ENCODE measurements around the gene BTN2A1. TPM values are rescaled to one million over a fixed set of nuclear protein-coding genes. Genes with fewer than 3 reads are reported as not detected.

Gene BTN2A1
- total RNA-seq, 1 donor from 2014 or later: 45.1 TPM

DNA sequence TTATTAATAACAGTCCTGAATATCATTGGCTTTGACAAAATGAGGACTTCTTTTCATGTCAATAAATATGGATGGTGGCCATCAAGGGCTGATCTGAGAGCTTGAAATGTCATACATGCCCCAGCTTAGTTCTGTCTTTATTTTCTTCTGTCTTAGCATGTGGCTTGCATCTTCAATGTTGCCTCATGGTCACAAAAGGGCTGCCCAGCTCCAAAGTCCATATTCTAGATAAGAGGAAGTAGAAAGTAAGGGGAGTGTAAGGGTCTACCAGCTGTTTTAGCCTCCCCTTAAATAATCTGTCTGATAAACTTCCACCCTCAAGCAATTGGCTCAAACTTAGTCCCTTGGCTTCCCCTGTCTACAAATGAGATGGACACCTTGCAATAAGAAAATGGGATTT is 14.2 kb downstream of the BTN2A1 start:
- Mint-ChIP-seq H3K4me1 (peaks cover 63% of the 10 kb centered on the region), H3K36me3 (ENCODE audit: low read depth) (peaks cover 45% of the 10 kb centered on the region), H3K27ac (peak overlapping the region; percentile 37), H3K27me3 (no peaks in the 10 kb centered on the region), H3K4me3 (no peak overlapping the region), H3K9me3 (peaks cover 2% of the 10 kb centered on the region)
- intact Hi-C loops (cut with micrococcal nuclease): no loop called here
- CTCF ChIA-PET: no interaction called here
- DNase-seq: no peak
- no peak for ATAC-seq (ENCODE audit: low read depth)
- TF ChIP-seq, protein P1, sequence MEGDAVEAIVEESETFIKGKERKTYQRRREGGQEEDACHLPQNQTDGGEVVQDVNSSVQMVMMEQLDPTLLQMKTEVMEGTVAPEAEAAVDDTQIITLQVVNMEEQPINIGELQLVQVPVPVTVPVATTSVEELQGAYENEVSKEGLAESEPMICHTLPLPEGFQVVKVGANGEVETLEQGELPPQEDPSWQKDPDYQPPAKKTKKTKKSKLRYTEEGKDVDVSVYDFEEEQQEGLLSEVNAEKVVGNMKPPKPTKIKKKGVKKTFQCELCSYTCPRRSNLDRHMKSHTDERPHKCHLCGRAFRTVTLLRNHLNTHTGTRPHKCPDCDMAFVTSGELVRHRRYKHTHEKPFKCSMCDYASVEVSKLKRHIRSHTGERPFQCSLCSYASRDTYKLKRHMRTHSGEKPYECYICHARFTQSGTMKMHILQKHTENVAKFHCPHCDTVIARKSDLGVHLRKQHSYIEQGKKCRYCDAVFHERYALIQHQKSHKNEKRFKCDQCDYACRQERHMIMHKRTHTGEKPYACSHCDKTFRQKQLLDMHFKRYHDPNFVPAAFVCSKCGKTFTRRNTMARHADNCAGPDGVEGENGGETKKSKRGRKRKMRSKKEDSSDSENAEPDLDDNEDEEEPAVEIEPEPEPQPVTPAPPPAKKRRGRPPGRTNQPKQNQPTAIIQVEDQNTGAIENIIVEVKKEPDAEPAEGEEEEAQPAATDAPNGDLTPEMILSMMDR (IDR thresholded peaks at IDR 0.05): no peak
- POLR2A ChIA-PET: interaction anchor here (0.6 to 5.6 kb wide), 7 partner anchors 49 to 296 kb away, joined by 3 to 60 read pairs (median 14); partner anchors contain the start of gene HMGN4

DNA sequence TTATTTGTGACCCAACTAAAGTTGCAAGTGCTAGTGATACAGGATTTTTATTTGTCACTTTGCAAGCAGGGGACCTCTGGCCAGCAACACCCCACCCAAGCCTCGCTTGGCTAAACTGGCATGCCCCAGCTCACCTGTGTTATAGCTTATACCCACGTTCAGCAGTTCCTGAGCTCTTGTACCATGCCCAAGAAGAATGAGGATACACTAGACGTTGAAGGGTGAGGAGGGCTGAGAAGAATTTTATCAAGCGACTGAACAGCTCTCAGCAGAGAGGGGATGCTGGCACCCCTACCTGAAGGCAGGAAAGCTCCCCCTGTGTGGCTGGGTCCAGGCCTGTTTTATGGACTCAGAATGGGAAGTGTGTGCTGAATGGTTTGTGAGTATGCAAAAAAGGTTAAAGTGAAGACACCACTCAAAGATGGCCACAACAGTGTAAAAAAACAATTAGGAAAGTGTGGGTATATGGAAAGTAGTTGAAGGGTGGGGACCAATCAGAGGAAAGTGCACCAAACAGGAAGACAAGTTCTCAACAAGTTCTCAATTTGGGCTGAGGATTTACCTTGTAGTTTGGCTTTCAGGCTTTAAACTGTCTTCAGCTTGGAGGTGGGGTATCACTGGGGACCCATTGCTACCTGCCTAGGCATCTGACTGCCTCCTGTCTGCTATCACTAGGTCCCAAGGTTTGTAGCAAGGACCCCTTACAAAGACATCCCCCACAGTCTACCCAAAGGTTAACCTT is 15.0 kb downstream of the BTN2A1 start:
- ChIA-PET POLR2A (interaction anchor here (1.0 to 5.6 kb wide), 13 partner anchors 8 to 452 kb away, joined by 3 to 60 read pairs (median 13); partner anchors contain the start of genes BTN2A1 and HMGN4), CTCF (interaction anchor here (0.6 to 1.9 kb wide), 2 partner anchors 11 to 96 kb away, joined by 3 to 4 read pairs; no protein-coding TSS in a partner anchor)
- Mint-ChIP-seq H3K27me3 (no peaks in the 10 kb centered on the region), H3K27ac (peak overlapping the region; percentile 100), H3K9me3 (peaks cover 2% of the 10 kb centered on the region), H3K4me1 (peaks cover 70% of the 10 kb centered on the region), H3K36me3 (ENCODE audit: low read depth) (peaks cover 38% of the 10 kb centered on the region), H3K4me3 (peak overlapping the region; percentile 96)
- no peak for ATAC-seq (ENCODE audit: low read depth)
- no peak for DNase-seq
- TF ChIP-seq, protein P1 (IDR thresholded peaks at IDR 0.05): no peak
- intact Hi-C loops (cut with micrococcal nuclease): loop anchor here (1.0 kb wide), 3 partner anchors 14 to 124 kb away; partner anchors contain the start of genes ABT1 and BTN3A1

DNA sequence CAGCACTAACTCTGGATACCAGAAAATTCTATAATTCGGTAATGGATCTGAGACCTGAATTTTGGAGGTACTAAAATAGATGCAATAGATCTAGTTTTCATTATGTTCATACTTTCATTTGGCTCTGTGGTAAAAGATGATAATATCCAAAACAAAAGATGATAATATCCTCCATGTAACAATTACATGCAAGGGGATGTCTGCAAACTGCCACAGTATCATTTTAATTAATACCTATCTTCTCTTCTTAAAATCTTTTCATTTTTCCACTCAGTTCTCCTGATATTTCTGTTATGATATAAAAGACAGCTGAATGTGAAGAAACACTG is 15.6 kb downstream of the BTN2A1 start:
- no peak for DNase-seq
- Mint-ChIP-seq H3K4me3 (peak overlapping the region; percentile 96), H3K27me3 (no peaks in the 10 kb centered on the region), H3K27ac (peak overlapping the region; percentile 100), H3K4me1 (peaks cover 70% of the 10 kb centered on the region), H3K36me3 (ENCODE audit: low read depth) (peaks cover 31% of the 10 kb centered on the region), H3K9me3 (peaks cover 2% of the 10 kb centered on the region)
- CTCF ChIA-PET: interaction anchor here (0.6 to 1.9 kb wide), 3 partner anchors 12 to 95 kb away, joined by 3 to 7 read pairs (median 4); no protein-coding TSS in a partner anchor
- POLR2A ChIA-PET: interaction anchor here (0.8 to 5.6 kb wide), 27 partner anchors 9 to 1392 kb away, joined by 3 to 60 read pairs (median 9); partner anchors contain the start of genes BTN2A1, BTN2A2, BTN3A3 and HMGN4
- intact Hi-C loops (cut with micrococcal nuclease): loop anchor here (1.0 kb wide), 3 partner anchors 15 to 123 kb away; partner anchors contain the start of genes ABT1 and BTN3A1
- no peak for ATAC-seq (ENCODE audit: low read depth)
- TF ChIP-seq, protein P1 (IDR thresholded peaks at IDR 0.05): no peak

DNA sequence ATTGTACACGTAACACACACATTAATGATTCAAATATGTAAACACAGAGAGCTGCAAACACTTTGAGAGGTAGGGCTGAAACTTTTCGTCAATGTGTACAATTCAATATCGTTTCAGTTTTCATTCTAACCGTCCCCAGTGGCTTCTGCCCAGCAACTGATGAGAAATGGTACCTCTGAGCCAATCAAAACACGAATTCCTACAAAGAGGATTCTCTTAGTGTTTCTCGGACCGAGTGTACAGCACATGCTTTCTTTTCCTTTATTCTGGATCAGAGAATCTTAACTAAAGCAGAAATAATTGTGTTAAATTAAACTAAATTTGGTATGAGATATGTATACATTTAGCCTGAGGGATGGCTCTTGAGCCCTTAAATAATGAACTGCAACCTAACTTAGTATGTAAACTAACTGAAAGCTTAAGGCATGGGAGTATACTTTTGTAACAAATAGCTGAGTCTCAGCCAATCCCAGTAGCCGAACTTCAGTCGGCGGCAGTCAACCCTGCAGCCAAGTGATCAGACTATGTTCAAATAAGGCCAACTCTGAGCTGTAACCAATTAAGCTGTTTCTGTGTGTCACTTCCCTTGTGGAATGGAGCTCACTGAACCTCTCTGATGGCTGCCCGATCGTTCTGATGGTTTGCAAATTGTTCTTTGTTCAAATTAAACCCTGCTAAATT is 16.1 kb downstream of the BTN2A1 start:
- DNase-seq (peak; percentile 49), ATAC-seq (ENCODE audit: low read depth) (peak; percentile 94)
- intact Hi-C loops (cut with micrococcal nuclease): loop anchor here (1.0 to 2.0 kb wide), 8 partner anchors 16 to 189 kb away; partner anchors contain the start of genes ABT1, BTN3A1 and BTN3A3
- Mint-ChIP-seq H3K27ac (peak overlapping the region; percentile 100), H3K9me3 (peaks cover 2% of the 10 kb centered on the region), H3K4me1 (peaks cover 70% of the 10 kb centered on the region), H3K27me3 (no peaks in the 10 kb centered on the region), H3K36me3 (ENCODE audit: low read depth) (peaks cover 26% of the 10 kb centered on the region), H3K4me3 (peak overlapping the region; percentile 96)
- ChIA-PET CTCF (interaction anchor here (0.6 to 1.9 kb wide), 4 partner anchors 12 to 95 kb away, joined by 3 to 7 read pairs (median 4); no protein-coding TSS in a partner anchor), POLR2A (interaction anchor here (0.7 to 5.6 kb wide), 45 partner anchors 9 to 1793 kb away, joined by 3 to 60 read pairs (median 5); partner anchors contain the start of genes BTN2A1, BTN2A2, BTN3A3 and HMGN4)
- TF ChIP-seq, protein P1 (IDR thresholded peaks at IDR 0.05): no peak
